ENCODE results near the gene APBA2.

DNA sequence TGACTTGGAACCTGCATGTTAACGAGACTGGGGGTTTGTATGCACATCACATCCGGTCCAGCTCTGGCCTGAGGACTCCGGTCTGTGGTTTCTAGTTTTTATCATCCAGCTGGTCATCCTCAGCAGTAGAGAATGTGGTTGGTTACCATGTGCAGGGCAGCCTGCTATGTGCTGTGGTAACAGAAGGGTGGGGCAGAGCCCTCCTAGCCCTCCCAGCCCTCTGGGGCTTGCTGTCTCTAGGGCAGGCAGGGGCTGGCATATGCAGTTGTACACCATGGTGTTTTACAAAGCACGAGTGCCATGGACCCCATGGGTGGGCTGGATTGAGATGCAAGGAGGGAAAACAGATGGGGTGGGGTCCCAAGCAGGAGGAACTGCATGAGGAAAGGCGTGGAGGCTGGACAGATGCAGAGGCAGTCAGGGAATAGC, 70.2 kb downstream of the APBA2 start:
- TF ChIP-seq POLR2A (IDR thresholded peaks at IDR 0.05; ENCODE audit: low read length) (no peak), GATA1 (IDR thresholded peaks at IDR 0.05; ENCODE audit: low read depth, low read length) (no peak)
